MM.1S (cell line): ENCODE results near the gene TAS2R20.

Experiments used
- CTCF ChIP-seq: fragments of 300-600 bp; sonication (generic); IDR thresholded peaks from 2 replicates; pipeline ENCODE4 v1.5.1; 2016; ENCODE audit warnings: antibody characterized with exemption, low read length, mixed read lengths
- EZH2 ChIP-seq: fragments of 300-600 bp; sonication (generic); optimal IDR thresholded peaks from 2 replicates; pipeline ENCODE3; 2017; ENCODE audit warnings: low read depth, mild to moderate bottlenecking, antibody characterized with exemption, low read length, mixed read lengths
- EZH2phosphoT487 ChIP-seq: fragments of 300-600 bp; sonication (generic); IDR thresholded peaks from 2 replicates; pipeline ENCODE4 v1.6.1; 2018; ENCODE audit warnings: antibody characterized with exemption, low read length

DNA sequence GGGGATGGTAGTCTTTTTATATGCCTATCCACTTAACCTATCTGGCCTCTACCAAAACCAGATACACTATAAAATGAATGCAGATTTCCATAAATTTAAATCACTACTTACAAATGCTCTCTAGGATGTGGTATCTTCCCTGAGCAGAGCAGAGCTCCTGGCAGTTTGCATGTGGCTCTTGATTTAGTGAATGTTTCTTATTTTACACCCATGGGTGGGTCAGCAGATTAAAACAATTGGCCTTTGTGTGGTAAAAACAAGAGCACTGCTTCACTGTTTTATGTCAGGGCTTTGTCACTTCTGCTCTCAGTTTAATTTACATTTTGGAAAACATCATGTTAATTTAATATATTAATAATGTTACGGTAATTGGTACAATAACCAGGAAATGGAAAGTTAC is 18.8 kb upstream of the TAS2R20 start:
- TF ChIP-seq EZH2 = no peak
- no peak for TF ChIP-seq CTCF
- TF ChIP-seq EZH2phosphoT487 = no peak
